HG03342 (cell line): ENCODE results near the gene NPAS3.

ENCODE experiments used
- ATAC-seq: cut with Tn5 transposase; IDR thresholded peaks from one replicate; pipeline ENCODE4 v1.9.1; 2021; ENCODE audit warnings: mild to moderate bottlenecking, moderate library complexity; ENCODE audit not compliant: unreplicated experiment

Gene NPAS3

GRCh38 chr14:33534104-33534503 lies 595.4 kb downstream of the NPAS3 start:
- no peak for ATAC-seq

DNA sequence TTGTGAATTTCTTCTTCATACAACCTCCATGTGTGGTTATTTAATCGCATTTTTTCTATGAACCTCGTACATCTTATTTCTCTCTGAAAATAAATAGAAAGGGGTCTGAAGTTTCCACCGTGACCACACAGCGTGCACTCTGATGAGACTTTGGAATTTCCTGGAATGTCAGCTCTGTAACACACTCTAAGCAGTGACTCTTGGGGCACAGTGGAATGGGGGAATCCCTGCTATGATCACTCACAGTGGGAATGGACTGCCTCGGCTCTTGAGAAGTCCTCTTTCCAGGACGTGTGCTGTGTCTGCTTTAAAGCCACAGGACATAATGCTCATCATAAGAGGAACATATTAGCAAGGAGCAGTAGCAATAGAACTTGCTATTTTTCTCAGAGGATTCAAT lies 596.0 kb downstream of the NPAS3 start:
- ATAC-seq = no peak

DNA sequence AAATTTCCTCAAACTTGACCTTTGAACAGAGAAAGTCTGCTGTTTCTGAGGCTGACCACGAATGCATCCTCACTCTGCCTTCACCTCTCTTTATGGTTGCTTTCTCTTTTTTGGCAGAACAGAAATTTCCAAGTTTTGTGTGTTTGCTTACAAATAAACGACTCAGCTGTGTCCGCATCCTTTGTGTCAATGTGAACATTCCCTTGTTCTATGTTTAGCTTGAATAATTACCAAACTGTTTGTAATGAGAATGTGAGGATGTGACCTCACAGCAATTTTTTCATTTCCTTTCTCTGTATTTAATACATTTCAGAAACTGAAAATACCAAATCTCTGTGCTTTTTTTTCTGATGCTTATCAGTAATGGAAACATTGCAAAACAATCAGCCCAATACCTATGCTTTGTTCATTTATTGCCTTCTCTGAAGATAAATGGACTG lies 601.3 kb downstream of the NPAS3 start:
- no peak for ATAC-seq

- no peak for ATAC-seq
These were observed 602.5 kb downstream of the NPAS3 start for GRCh38 chr14:33541171-33541570.

- ATAC-seq = no peak
These were observed 603.9 kb downstream of the NPAS3 start for GRCh38 chr14:33542338-33543287.

GRCh38 chr14:33545696-33546095 lies 607.0 kb downstream of the NPAS3 start:
- ATAC-seq = no peak

DNA sequence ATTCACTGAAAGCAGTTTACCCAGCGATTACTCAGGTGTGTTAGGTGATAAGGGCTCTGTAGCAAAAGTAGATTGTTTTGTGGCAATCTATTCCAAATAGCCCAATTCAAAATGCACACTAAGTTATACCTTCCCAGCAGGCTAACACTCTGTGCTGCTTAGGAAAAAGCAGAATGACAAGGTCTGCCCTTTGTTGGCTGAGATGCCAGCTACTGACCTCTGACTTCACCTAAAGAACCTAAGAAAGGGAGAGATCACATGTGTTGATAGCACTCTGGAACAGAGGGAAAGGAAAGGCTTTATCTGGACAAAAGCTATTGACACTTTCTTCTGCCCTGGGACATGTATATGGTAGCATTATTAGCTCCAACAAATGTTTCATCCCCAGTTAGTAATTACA lies 609.9 kb downstream of the NPAS3 start:
- no peak for ATAC-seq

GRCh38 chr14:33551963-33552362 lies 613.3 kb downstream of the NPAS3 start:
- no peak for ATAC-seq

GRCh38 chr14:33553706-33554278 lies 615.1 kb downstream of the NPAS3 start:
- no peak for ATAC-seq

- no peak for ATAC-seq
These were observed 616.3 kb downstream of the NPAS3 start for GRCh38 chr14:33554988-33555387.

DNA sequence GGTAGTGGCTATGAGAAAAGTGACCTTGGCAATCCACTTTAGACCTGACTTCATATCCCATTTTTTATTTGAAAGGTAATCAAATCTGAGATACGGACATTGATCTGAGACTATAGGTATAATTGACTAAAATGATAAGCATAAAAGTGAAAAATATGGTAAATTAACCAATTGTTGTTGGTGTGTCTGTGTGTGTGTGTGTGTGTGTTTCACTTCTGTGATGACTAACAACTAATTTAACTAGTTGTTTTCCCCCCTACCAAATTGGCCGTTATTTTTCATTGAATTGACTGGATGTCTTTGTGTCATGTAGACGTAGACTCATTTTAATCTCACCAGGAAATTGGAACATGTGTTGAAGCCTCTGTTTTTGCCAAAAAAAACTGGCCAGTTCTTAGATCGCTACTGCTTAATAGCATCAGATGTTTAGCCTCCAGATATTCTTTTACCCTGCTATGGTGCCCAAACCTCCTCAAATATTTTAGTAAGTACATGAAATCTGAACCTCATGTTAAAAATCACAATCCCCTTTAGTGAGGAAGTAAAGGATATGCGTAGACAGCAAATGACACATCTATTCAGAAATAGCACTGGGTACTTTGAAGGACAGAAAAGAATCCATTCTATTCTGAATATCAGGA lies 617.2 kb downstream of the NPAS3 start:
- no peak for ATAC-seq

GRCh38 chr14:33556382-33557121 lies 617.9 kb downstream of the NPAS3 start:
- no peak for ATAC-seq

- ATAC-seq = no peak
These were observed 622.2 kb downstream of the NPAS3 start for GRCh38 chr14:33560718-33561431.

DNA sequence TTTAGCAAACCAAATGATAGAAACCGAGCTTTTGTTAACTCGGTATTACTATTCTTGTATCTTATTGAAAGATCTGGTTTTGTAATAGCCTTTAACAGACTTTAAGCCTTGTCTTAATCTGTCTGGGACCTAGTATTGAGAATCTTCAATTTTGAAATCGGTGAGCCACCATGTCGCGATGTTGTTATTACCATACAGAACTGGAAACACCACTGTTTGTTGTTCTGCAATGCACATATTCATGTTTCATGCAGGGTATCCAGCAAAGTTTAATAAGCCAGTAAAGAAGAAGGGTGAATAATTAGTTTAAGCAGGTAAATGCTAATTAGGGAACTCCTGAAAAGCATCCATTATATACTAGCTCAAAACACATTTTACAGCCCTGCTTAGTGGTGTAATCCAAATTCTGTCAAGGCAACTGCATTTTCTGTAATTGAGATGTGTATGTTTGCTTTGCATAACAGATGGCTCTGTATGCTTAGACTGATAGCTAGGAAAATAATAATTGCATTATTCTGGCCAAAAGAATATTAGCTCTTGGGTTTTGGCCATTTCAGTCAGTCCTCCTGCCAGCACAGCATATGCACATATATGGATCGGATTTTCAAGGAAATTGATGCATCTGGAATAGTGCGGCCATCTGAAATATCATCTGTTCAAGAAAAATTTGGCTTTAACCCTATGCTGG lies 623.0 kb downstream of the NPAS3 start:
- ATAC-seq = no peak

DNA sequence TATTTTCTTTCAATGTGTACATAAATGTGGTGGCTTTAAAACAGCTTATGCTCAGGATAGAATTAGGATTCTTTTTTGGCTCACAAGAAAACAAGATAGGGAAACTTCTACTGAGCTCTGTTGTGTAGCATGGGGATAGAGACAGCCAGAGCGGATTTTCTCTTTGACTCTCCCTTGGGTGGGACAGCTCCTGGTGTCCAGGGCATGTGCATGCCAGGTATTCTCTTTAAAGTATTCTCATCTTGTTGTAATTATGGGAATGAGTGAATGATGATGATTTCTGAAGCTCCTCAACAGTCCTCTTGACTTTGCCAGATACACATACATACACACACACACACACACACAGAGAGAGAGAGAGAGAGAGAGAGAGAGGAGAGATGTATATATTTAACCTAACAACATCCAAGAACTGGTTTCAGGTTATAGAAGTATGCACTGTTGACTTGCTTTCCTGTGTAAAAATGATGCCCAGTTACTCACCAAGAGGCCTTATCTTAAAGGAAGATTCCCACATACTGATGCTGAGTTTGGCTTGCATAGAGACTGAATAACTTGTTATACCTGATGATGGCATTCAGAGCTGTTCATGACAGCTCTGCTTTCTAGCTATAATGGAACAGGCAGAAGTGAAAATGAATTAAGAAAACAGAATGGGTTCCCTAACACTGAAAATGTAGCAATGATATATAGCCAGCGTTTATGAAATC lies 624.7 kb downstream of the NPAS3 start:
- ATAC-seq = no peak

- ATAC-seq = no peak
These were observed 625.2 kb downstream of the NPAS3 start for GRCh38 chr14:33563901-33564197.

- peak; percentile 71 for ATAC-seq
These were observed 626.3 kb downstream of the NPAS3 start for GRCh38 chr14:33564774-33565630.

DNA sequence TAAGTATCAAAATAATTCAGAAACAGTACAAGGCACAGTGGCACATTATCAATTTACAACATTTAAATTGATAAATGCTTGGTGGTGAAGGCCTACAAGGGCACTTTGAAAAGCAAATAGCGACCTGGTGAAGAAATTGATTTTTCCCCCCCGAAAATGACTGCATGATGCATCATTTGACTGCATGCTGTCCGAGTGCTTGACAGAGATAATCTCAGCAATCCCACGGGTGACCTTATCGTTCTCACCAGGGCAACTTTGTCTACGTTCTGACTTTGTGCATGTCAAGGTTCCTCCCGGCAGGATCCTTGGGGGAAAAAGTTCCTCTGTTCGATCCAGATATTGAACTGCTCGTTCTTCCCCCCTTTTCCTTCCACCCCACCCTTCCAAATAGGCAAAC lies 627.4 kb downstream of the NPAS3 start:
- ATAC-seq = no peak
